HUES48 (cell line): Measurements from ENCODE around the gene JARID2.

ENCODE experiments used
- H3K27ac ChIP-seq: one replicate; pipeline ENCODE4 v1.7.0; 2013; ENCODE audit warnings: low read depth, low read length, inconsistent platforms
- H3K27me3 ChIP-seq: 2 replicates; pipeline ENCODE4 v1.6.1; 2013; ENCODE audit warnings: mild to moderate bottlenecking, low read length; ENCODE audit not compliant: control insufficient read depth, insufficient read depth
- H3K36me3 ChIP-seq: 2 replicates; pipeline ENCODE4 v1.6.1; 2013; ENCODE audit warnings: low read length; ENCODE audit not compliant: control insufficient read depth, insufficient read depth
- H3K4me1 ChIP-seq: 2 replicates; pipeline ENCODE4 v1.6.1; 2013; ENCODE audit warnings: mild to moderate bottlenecking, low read length; ENCODE audit not compliant: control insufficient read depth, insufficient read depth
- H3K4me3 ChIP-seq: 2 replicates; pipeline ENCODE4 v1.5.1; 2013; ENCODE audit warnings: mild to moderate bottlenecking, low read depth, low read length
- H3K9ac ChIP-seq: 2 replicates; pipeline ENCODE4 v1.6.1; 2013; ENCODE audit warnings: mild to moderate bottlenecking, low read depth, low read length, moderate library complexity
- H3K9me3 ChIP-seq: 2 replicates; pipeline ENCODE4 v1.6.1; 2013; ENCODE audit warnings: low read length; ENCODE audit not compliant: control insufficient read depth, insufficient read depth

Gene JARID2

DNA sequence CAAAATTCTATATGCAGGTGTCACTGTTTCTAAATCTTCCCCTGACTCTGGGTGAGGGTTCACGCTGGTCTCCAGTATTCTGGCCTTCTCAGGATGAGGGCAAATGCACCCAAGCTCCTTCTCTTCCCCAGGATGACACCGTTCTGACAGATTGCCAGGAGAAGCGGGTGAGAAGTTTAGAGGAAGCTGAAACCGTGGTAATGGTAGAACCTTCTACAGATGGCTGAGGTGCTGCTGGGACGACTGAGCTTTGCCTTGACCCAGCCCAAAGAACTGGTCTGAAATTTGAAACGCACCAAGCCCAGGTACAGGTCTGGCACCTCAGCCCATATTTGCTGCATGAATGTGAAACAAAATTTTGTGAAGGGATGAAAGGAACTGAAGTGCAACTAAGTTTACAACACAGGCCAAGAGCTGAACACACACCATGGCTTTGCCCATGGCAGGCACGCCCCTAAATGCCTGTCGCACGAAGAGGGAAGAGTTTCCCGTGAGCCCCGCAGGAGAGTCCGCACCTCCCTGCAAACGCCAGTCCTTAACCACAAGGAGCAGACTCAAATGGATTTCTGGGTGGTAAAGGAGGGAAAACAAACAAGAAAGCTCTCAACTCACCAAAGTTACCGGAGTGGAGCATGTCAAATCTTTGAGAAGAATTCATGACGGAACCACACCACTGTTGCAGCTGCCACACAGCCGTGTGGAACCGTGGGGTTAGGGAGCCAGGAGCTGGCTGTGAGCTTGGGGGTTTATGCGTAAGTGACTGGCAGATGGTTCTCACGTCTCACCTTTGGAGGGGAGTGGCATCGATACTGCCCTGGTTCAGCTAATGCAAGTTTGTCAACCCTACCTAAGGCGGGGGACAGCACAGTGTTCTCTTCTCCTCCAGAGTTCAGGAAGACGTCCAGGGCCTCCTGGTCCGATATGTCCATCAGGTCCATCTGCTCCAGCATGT lies 278.1 kb downstream of the JARID2 start:
- H3K4me1 ChIP-seq, result no peaks in the 10 kb centered on the region
- H3K9ac ChIP-seq, result no peak overlapping the region
- no peak overlapping the region for H3K27ac ChIP-seq
- no peaks in the 10 kb centered on the region for H3K27me3 ChIP-seq
- no peak overlapping the region for H3K4me3 ChIP-seq
- H3K9me3 ChIP-seq, result peaks cover 10% of the 10 kb centered on the region
- H3K36me3 ChIP-seq, result peaks cover 52% of the 10 kb centered on the region

- Histone ChIP-seq H3K27ac (no peak overlapping the region), H3K4me1 (no peaks in the 10 kb centered on the region), H3K9me3 (peaks cover 10% of the 10 kb centered on the region), H3K4me3 (no peak overlapping the region), H3K9ac (no peak overlapping the region), H3K36me3 (peaks cover 42% of the 10 kb centered on the region), H3K27me3 (no peaks in the 10 kb centered on the region)
Observed at GRCh38 chr6:15524861-15525401, 279.1 kb downstream of the JARID2 start.

DNA sequence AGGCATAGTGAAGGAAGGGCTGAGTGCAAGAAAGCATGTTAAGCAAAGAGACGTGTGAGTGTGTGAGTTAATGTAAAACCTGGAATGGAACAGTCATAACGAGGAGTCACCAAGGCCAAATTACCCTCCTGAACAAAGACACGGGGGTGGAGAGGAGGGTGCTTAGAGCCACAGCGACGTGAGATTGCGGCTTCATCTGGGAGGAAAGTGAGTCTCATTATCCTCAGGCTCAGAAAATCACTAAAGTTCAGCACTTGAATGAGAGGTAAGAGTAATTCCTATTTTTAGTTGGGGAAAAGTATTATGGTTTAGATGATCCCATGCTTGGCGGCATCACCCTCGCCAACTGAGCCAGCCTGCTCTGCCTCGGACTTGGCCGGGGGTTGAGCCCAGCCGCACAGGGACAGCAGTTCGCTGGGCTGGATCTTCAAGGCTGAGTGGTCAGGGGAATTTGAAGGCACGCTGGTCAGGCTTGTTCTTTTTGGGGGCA lies 280.4 kb downstream of the JARID2 start:
- Histone ChIP-seq H3K4me1 (no peaks in the 10 kb centered on the region), H3K9ac (no peak overlapping the region), H3K9me3 (peaks cover 10% of the 10 kb centered on the region), H3K27me3 (no peaks in the 10 kb centered on the region), H3K27ac (no peak overlapping the region), H3K4me3 (no peak overlapping the region), H3K36me3 (peaks cover 29% of the 10 kb centered on the region)

GRCh38 chr6:15527838-15528617 lies 282.2 kb downstream of the JARID2 start:
- Histone ChIP-seq H3K4me1 (no peaks in the 10 kb centered on the region), H3K27ac (no peak overlapping the region), H3K36me3 (peaks cover 16% of the 10 kb centered on the region), H3K4me3 (no peak overlapping the region), H3K9me3 (peaks cover 10% of the 10 kb centered on the region), H3K9ac (no peak overlapping the region), H3K27me3 (no peaks in the 10 kb centered on the region)

DNA sequence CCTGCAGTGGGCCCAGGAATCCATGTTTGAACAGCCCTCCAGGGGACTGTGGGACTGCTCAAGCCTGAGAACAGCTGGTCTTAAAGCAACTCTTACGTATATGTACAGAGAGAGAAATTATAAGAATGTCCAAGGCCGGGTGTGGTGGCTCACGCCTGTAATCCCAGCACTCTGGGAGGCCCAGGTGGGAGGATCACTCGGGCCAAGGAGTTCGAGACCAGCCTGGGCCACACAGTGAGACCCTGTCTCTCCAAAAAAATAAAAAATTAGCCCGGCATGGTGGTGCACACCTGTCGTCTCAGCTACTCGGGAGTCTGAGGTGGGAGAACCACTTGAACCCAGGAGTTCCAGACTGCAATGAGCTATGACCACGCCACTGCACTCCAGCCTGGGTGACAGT lies 283.0 kb downstream of the JARID2 start:
- H3K4me1 ChIP-seq, result no peaks in the 10 kb centered on the region
- no peak overlapping the region for H3K4me3 ChIP-seq
- H3K27me3 ChIP-seq, result no peaks in the 10 kb centered on the region
- H3K27ac ChIP-seq, result no peak overlapping the region
- no peak overlapping the region for H3K9ac ChIP-seq
- peaks cover 10% of the 10 kb centered on the region for H3K9me3 ChIP-seq
- peaks cover 8% of the 10 kb centered on the region for H3K36me3 ChIP-seq

GRCh38 chr6:15530411-15530810 lies 284.5 kb downstream of the JARID2 start:
- Histone ChIP-seq H3K4me3 (no peak overlapping the region), H3K36me3 (peaks cover 4% of the 10 kb centered on the region), H3K27ac (no peak overlapping the region), H3K9me3 (peaks cover 10% of the 10 kb centered on the region), H3K9ac (no peak overlapping the region), H3K27me3 (no peaks in the 10 kb centered on the region), H3K4me1 (no peaks in the 10 kb centered on the region)

- Histone ChIP-seq H3K9me3 (peaks cover 6% of the 10 kb centered on the region; the same call in 1 of the 2 replicates), H3K27me3 (no peaks in the 10 kb centered on the region), H3K4me1 (no peaks in the 10 kb centered on the region), H3K9ac (no peak overlapping the region), H3K27ac (no peak overlapping the region), H3K36me3 (peaks cover 4% of the 10 kb centered on the region), H3K4me3 (no peak overlapping the region)
Observed at GRCh38 chr6:15531973-15532372, 286.1 kb downstream of the JARID2 start.

- Histone ChIP-seq H3K36me3 (peaks cover 4% of the 10 kb centered on the region), H3K27me3 (no peaks in the 10 kb centered on the region), H3K9ac (no peak overlapping the region), H3K4me1 (no peaks in the 10 kb centered on the region), H3K4me3 (no peak overlapping the region), H3K27ac (no peak overlapping the region), H3K9me3 (no peaks in the 10 kb centered on the region)
Observed at GRCh38 chr6:15533379-15534026, 287.6 kb downstream of the JARID2 start.

- Histone ChIP-seq H3K27ac (no peak overlapping the region), H3K4me3 (no peak overlapping the region), H3K4me1 (no peaks in the 10 kb centered on the region), H3K9me3 (no peaks in the 10 kb centered on the region), H3K27me3 (no peaks in the 10 kb centered on the region), H3K9ac (no peak overlapping the region), H3K36me3 (peaks cover 4% of the 10 kb centered on the region)
Observed at GRCh38 chr6:15534974-15535373, 289.1 kb downstream of the JARID2 start.

GRCh38 chr6:15535495-15536197 lies 289.8 kb downstream of the JARID2 start:
- H3K36me3 ChIP-seq, result peaks cover 4% of the 10 kb centered on the region
- no peak overlapping the region for H3K4me3 ChIP-seq
- H3K9me3 ChIP-seq, result no peaks in the 10 kb centered on the region
- H3K4me1 ChIP-seq, result no peaks in the 10 kb centered on the region
- no peak overlapping the region for H3K9ac ChIP-seq
- H3K27ac ChIP-seq, result no peak overlapping the region
- no peaks in the 10 kb centered on the region for H3K27me3 ChIP-seq
